GM21526 (cell line): ENCODE measurements around the gene FSCB.
"Not testable (repeated sequence)": the region's sequence is repeated elsewhere in the genome, so short reads cannot be mapped to it uniquely, and the experiment has no call there.

Source experiments
- ATAC-seq: cut with Tn5 transposase; IDR thresholded peaks from one replicate; pipeline ENCODE4 v1.9.1; 2021; ENCODE audit warnings: moderate library complexity; ENCODE audit not compliant: unreplicated experiment, low FRiP score

FSCB gene, protein sequence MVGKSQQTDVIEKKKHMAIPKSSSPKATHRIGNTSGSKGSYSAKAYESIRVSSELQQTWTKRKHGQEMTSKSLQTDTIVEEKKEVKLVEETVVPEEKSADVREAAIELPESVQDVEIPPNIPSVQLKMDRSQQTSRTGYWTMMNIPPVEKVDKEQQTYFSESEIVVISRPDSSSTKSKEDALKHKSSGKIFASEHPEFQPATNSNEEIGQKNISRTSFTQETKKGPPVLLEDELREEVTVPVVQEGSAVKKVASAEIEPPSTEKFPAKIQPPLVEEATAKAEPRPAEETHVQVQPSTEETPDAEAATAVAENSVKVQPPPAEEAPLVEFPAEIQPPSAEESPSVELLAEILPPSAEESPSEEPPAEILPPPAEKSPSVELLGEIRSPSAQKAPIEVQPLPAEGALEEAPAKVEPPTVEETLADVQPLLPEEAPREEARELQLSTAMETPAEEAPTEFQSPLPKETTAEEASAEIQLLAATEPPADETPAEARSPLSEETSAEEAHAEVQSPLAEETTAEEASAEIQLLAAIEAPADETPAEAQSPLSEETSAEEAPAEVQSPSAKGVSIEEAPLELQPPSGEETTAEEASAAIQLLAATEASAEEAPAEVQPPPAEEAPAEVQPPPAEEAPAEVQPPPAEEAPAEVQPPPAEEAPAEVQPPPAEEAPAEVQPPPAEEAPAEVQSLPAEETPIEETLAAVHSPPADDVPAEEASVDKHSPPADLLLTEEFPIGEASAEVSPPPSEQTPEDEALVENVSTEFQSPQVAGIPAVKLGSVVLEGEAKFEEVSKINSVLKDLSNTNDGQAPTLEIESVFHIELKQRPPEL

DNA sequence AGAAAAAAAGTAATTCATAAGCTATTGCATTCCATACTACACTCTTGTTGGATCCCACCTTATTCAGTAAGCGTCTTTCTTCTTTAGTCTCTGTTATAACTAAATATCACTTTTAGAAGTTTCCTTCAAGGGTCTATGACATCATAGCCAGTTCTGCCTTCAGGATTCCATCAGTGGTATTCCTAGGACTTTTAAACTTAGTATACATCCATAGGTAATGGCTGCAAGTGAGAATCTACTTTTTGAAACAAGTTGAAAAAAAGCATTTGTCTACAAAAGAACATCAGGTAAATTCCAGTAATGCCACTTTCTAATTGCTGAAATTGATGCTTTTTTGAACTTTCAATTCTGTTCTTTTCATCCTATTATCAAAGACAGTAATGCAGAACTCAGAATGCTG, at the start of gene FSCB:
TSS of gene FSCB (minus strand) at position 101 of the 400 bp plus-strand sequence. CDS start 296 bp downstream, outside the sequence.
- ATAC-seq = no peak

GRCh38 chr14:44531658-44532057, 24.6 kb upstream of the FSCB start:
- no peak for ATAC-seq

- no peak for ATAC-seq
These were observed 23.4 kb upstream of the FSCB start for GRCh38 chr14:44530475-44530874.

DNA sequence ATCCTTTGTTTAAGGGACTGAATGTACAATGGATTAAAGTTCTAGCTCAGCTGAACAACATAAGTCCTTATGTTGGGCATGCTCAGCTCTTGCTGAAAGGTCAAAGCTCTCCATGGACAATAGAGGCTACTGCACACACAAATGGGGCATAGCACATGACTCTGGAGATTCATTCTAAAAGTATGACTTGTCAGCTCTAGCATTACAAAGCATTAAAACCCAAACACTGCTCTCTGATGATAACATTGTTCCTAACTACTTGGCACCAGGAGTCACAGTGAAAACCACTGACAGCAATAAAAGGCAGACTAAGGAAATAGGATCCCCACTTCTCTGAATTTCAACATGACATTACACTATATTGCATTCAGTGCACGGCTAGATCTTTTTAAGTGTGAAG, 21.9 kb upstream of the FSCB start:
- ATAC-seq = no peak

DNA sequence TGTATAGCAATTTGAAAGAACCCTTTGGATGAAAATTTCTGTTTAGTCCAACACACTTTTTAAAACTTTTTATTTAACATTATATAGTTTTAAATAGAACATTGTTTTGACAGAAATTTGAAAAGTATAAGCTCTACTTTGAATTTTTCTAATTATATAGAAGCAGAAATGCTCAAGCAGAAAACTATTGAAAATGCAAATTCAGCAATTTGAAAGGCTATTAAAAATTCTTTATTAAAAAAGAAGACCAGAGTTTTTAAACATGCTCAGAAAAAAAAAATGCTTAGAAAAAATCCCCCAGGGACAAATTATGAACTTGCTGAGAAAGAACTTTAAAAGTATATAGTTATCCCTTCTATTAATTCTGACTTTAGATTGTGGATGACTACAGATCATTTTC, 21.1 kb upstream of the FSCB start:
- no peak for ATAC-seq

- no peak for ATAC-seq
These were observed 18.2 kb upstream of the FSCB start for GRCh38 chr14:44525237-44525636.

- ATAC-seq = not testable (repeated sequence)
These were observed 8.6 kb upstream of the FSCB start for GRCh38 chr14:44515668-44516067.

- ATAC-seq = no peak
These were observed 1.8 kb upstream of the FSCB start for GRCh38 chr14:44508834-44509233.

- ATAC-seq = no peak
These were observed 1.5 kb downstream of the FSCB start for GRCh38 chr14:44505588-44505987.

- ATAC-seq = no peak
These were observed 9.9 kb downstream of the FSCB start for GRCh38 chr14:44497148-44497547.

- ATAC-seq = no peak
These were observed 12.9 kb downstream of the FSCB start for GRCh38 chr14:44494137-44494536.

GRCh38 chr14:44490966-44491365, 16.1 kb downstream of the FSCB start:
- no peak for ATAC-seq

DNA sequence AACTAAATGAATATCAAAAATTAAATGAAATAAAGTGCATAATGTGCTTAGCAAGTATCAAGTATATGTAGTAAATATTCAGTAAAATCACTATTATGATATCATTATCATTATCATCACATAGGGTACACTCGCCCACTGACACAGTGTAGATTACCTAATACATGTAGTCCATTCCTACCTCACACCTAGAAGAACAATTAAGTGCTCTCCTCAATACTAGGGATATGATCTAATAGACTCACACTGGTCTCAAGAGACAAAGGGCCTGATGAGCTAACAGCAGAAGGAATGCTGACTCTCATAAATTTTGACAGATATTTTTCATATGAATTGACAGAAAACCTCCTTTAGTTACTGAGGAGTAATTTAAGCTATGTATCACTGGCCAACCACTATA, 29.1 kb downstream of the FSCB start:
- ATAC-seq = no peak

DNA sequence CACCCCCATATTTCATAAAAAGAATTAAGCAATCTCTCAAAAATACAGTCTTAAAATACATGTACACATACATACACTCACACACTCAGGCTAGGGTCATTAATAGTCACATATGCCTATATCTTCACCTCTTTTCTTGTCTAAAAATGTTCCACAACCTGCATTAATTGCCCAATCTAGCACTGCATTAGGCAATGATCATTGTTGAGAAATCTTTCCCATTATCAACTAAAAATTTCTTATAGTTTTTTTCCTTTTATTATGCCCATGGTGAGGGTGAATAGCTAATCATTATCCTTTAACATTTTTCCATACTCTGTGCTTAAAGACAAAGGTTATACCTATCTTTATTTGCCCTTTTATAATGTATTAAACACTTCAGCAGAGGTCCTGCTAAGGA, 38.3 kb downstream of the FSCB start:
- ATAC-seq = no peak

- ATAC-seq = no peak
These were observed 43.6 kb downstream of the FSCB start for GRCh38 chr14:44463356-44464004.

DNA sequence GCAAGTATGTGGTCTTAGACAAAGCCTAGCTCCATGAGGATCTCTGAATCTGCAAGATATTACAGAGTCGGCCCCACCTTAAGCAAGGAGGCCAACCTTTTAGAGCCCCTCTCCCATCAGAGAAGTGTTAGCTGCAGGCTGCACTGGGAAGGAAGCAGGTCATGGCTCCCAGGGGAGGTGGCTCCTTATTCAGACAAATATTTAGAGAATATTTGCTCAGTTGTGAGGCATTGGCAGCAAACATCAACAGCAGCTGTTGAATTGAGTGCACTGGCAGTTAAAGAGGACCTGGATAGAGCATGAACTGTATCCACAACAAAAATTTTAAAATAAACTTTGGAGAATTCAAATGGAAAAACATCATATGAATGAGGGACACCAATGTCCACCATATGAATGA, 44.7 kb downstream of the FSCB start:
- ATAC-seq = no peak

DNA sequence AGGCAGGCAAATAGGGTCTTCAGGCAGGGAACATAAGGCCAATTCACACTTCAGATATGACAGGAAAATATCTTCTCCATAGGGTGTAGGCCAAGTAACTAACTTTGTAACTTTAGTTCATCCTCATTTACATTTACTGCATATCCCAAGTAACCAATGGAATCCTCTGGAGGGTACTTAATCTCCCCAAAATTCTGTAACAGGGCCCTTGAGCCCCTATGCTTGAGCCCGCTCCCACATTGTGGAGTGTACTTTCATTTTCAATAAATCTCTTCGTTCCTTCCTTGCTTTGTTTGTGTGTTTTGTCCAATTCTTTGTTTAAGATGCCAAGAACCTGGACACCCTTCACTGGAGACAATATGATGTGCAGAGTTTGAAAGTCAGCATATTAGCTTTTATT, 45.3 kb downstream of the FSCB start:
- ATAC-seq = no peak
